T-cell (primary cell): ENCODE data around the gene RPL41. TPM values are rescaled to one million over a fixed set of nuclear protein-coding genes. Genes with fewer than 3 reads are reported as not detected.

Experiments
- ATAC-seq, 4 experiments: fragments of 200-7000 bp in 3 of 4; fragments of 150-1000 bp in 1 of 4; cut with Tn5 transposase; replicated peaks in 1 of 4; 1 replicate in 3 of 4; 2 replicates in 1 of 4; pipeline ENCODE4 v1.10.0; 2021; ENCODE audit warnings: moderate library complexity in 3 of 4, mild to moderate bottlenecking in 2 of 4, moderate number of reproducible peaks in 1 of 4
- CTCF ChIA-PET, 2 donors: fragments of 300-600 bp; sonication (Branson Sonifier 250); formaldehyde crosslinking; loops; one replicate each; lab custom pipeline; 2022; ENCODE audit warnings: antibody characterized with exemption in 2 of 2; lab: Charles Lee
- POLR2A ChIA-PET, 2 donors: fragments of 300-600 bp; sonication (Branson Sonifier 250); formaldehyde crosslinking; loops; one replicate each; lab custom pipeline; 2022; ENCODE audit warnings: antibody characterized with exemption in 2 of 2; lab: Charles Lee
- DNase-seq, 35 experiments: peaks; one replicate each; pipeline versions ENCODE4 v3.0.0 to v3.0.0-alpha.2; 2013 to 2023
- H3K27ac ChIP-seq: one replicate; pipeline ENCODE4 v1.5.1; 2013; ENCODE audit warnings: low read length
- H3K27me3 ChIP-seq, 2 experiments: replicated peaks in 1 of 2; 1 replicate in 1 of 2; 2 replicates in 1 of 2; pipeline versions ENCODE4 v1.6.1 to v1.7.0; 2013; ENCODE audit warnings: low read length in 1 of 2, mixed read lengths in 1 of 2; ENCODE audit not compliant: control insufficient read depth in 2 of 2, insufficient read depth in 2 of 2; ENCODE audit errors: extremely low read depth in 1 of 2
- H3K36me3 ChIP-seq, 2 donors: 1 replicate in 1 of 2; 2 replicates in 1 of 2; pipeline versions ENCODE4 v1.6.1 to v1.7.0; 2013; ENCODE audit warnings: low read length in 1 of 2; ENCODE audit not compliant: control insufficient read depth in 2 of 2, insufficient read depth in 1 of 2; ENCODE audit errors: extremely low read depth in 1 of 2
- H3K4me1 ChIP-seq, 2 experiments: 1 replicate in 1 of 2; 2 replicates in 1 of 2; pipeline versions ENCODE4 v1.6.1 to v1.7.0; 2013; ENCODE audit warnings: low read length in 2 of 2, mixed read lengths in 1 of 2; ENCODE audit not compliant: insufficient read depth in 2 of 2, control insufficient read depth in 1 of 2; ENCODE audit errors: extremely low read depth in 1 of 2
- H3K4me3 ChIP-seq, 2 donors: 1 replicate in 1 of 2; 2 replicates in 1 of 2; pipeline versions ENCODE4 v1.5.1 to v1.7.0; 2013; ENCODE audit warnings: mild to moderate bottlenecking in 2 of 2, low read length in 1 of 2, moderate library complexity in 1 of 2; ENCODE audit not compliant: control insufficient read depth in 1 of 2; ENCODE audit errors: extremely low read depth in 1 of 2
- H3K9me3 ChIP-seq: 2 replicates; pipeline ENCODE4 v1.7.0; 2013
- H3K27ac Mint-ChIP-seq, 2 donors: one replicate each; pipeline ENCODE4 v1.8.0; 2020 to 2021; ENCODE audit warnings: mild to moderate bottlenecking in 2 of 2, mixed read lengths in 2 of 2
- H3K27me3 Mint-ChIP-seq, 2 donors: one replicate each; pipeline ENCODE4 v1.8.0; 2021 to 2022; ENCODE audit warnings: mixed read lengths in 2 of 2
- H3K36me3 Mint-ChIP-seq: one replicate; pipeline ENCODE4 v1.8.0; 2021; ENCODE audit warnings: mixed read lengths
- H3K4me1 Mint-ChIP-seq, 3 donors: one replicate each; pipeline ENCODE4 v1.8.0; 2020 to 2022; ENCODE audit warnings: mixed read lengths in 3 of 3, mild to moderate bottlenecking in 1 of 3
- H3K4me3 Mint-ChIP-seq, 3 donors: one replicate each; pipeline ENCODE4 v1.8.0; 2020 to 2022; ENCODE audit warnings: mild to moderate bottlenecking in 3 of 3, mixed read lengths in 3 of 3, moderate library complexity in 3 of 3
- H3K9me3 Mint-ChIP-seq, 3 donors: one replicate each; pipeline ENCODE4 v1.8.0; 2020 to 2022; ENCODE audit warnings: mixed read lengths in 3 of 3
- WGBS: methylation state at CpG from one replicate; pipeline ENCODE4 v1.1.5; 2013; ENCODE audit warnings: missing lambda C conversion rate; ENCODE audit not compliant: insufficient coverage; 5-methylcytosine and 5-hydroxymethylcytosine counted together
- total RNA-seq, 35 experiments: library from RNA in 6 of 35; stranded (reverse) in 6 of 35; fragments of 120-200 nt in 1 of 35; gene quantifications; one replicate each; pipeline versions ENCODE4 v1.2.1 to v1.2.4 and lab custom pipeline; 2013 to 2026

RPL41 gene
- total RNA-seq, 5 donors from 2014 or later (not counting 1 experiment from before 2014, with no cell fraction given) = 4,612 to 5,648 (median 5,133) TPM

DNA sequence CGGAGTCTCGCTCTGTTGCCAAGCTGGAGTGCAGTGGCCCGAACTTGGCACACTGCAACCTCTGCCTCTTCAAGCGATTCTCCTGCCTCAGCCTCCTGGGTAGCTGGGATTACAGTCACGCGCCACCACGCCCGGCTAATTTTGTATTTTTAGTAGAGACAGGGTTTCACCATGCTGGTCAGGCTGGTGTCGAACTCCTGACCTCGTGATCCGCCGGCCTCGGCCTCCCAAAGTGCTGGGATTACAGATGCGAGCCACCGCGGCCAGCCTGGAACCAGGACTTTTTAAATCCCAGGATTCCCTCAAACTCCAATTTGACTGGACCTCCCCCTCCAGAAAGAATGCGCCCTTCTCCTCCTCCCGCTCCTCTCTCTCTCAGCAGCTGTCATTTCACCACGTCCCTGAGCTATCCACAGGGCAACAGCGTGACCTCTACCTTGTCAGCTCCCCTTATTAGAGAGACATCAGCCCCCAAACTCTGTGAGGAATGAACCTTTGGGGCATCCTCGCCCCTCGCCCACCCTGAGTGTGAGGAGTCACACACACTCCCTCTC, 13.6 kb downstream of the RPL41 start:
- ATAC-seq (no peak), DNase-seq (no peak)
- Histone ChIP-seq H3K9me3 (no peaks in the 10 kb centered on the region), H3K27ac (peak overlapping the region; percentile 67), H3K27me3 (no peaks in the 10 kb centered on the region), H3K4me3 (peak overlapping the region; percentile 86 to 95), H3K4me1 (peaks cover 36 to 70% of the 10 kb centered on the region in 2 experiments), H3K36me3 (peaks cover 15 to 49% of the 10 kb centered on the region in 2 donors)
- POLR2A ChIA-PET = interaction anchor here in 1 of 2 donors (0.8 kb wide), 1 partner anchor 312 kb away, joined by 3 read pairs; the partner anchor contains the start of gene ORMDL2
- Mint-ChIP-seq H3K4me3 (peak overlapping the region; percentile 97 to 99 (median 98)), H3K27me3 (no peaks in the 10 kb centered on the region), H3K27ac (peak overlapping the region; percentile 97), H3K4me1 (peaks cover 60 to 72% (median 70%) of the 10 kb centered on the region in 3 donors), H3K9me3 (no peaks in the 10 kb centered on the region), H3K36me3 (peaks cover 44% of the 10 kb centered on the region)
- 71% methylated on average over 7 of the region's 22 CpGs for WGBS
- CTCF ChIA-PET = interaction anchor here in 1 of 2 donors (2.7 to 5.8 kb wide), 2 partner anchors 12 to 21 kb away, joined by 8 to 65 read pairs; partner anchors contain the start of genes MYL6B, RPL41 and ZC3H10

DNA sequence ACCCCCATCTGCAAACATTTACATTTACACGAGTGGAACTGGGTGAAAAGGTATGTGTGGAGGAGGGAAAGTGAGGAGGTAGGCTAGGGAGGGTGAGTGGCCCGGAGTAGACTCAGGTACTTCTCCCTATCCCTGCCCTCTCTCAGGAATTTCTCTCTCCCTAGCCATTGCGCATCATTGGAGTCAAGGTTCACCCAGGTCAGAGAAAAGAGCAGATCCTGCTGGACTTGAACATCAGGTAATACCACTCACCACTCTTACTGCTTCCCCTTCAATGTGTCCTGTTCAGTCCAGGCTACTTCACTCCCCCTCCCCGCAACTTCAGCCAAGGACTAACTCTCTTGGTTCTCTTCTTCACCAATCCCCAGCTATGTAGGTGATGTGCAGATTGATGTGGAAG, 14.4 kb downstream of the RPL41 start:
- H3K4me3 Mint-ChIP-seq = peak overlapping the region; percentile 97 to 99 (median 98)
- Histone ChIP-seq H3K27ac (peak overlapping the region; percentile 67), H3K36me3 (peaks cover 15 to 55% of the 10 kb centered on the region in 2 donors), H3K4me1 (peaks cover 33 to 62% of the 10 kb centered on the region in 2 experiments), H3K4me3 (peak overlapping the region in 1 of 2 donors; percentile 95), H3K9me3 (no peaks in the 10 kb centered on the region), H3K27me3 (no peaks in the 10 kb centered on the region)
- DNase-seq (no peak), ATAC-seq (no peak)
- WGBS = 93% methylated on average over 1 of the region's 4 CpGs
- no peaks in the 10 kb centered on the region for H3K27me3 Mint-ChIP-seq
- H3K9me3 Mint-ChIP-seq = no peaks in the 10 kb centered on the region
- POLR2A ChIA-PET = interaction anchor here in 1 of 2 donors (0.7 kb wide), 1 partner anchor 91 kb away, joined by 3 read pairs; no protein-coding TSS in a partner anchor
- peak overlapping the region; percentile 97 for H3K27ac Mint-ChIP-seq
- CTCF ChIA-PET = interaction anchor here (1.1 to 2.7 kb wide), 2 partner anchors 21 to 127 kb away, joined by 3 to 8 read pairs; partner anchors contain the start of genes ANKRD52 (in 1 of the 2) and MYL6B (in 1 of the 2)
- peaks cover 57 to 73% (median 69%) of the 10 kb centered on the region in 3 donors for H3K4me1 Mint-ChIP-seq
- peaks cover 45% of the 10 kb centered on the region for H3K36me3 Mint-ChIP-seq

GRCh38 chr12:56134897-56135296, 18.5 kb downstream of the RPL41 start:
- H3K9me3 ChIP-seq = no peaks in the 10 kb centered on the region
- Mint-ChIP-seq H3K4me1 (peaks cover 65 to 78% (median 78%) of the 10 kb centered on the region in 3 donors), H3K36me3 (peaks cover 74% of the 10 kb centered on the region), H3K27me3 (no peaks in the 10 kb centered on the region), H3K4me3 (no peak overlapping the region), H3K9me3 (no peaks in the 10 kb centered on the region), H3K27ac (no peak overlapping the region)
- H3K36me3 ChIP-seq = peaks cover 17 to 94% of the 10 kb centered on the region in 2 donors
- ATAC-seq (no peak), DNase-seq (no peak)
- ChIA-PET POLR2A (interaction anchor here in 1 of 2 donors (0.6 to 0.7 kb wide), 2 partner anchors 32 to 406 kb away, joined by 3 to 7 read pairs; no protein-coding TSS in a partner anchor), CTCF (no interaction called here)
- no peaks in the 10 kb centered on the region for H3K27me3 ChIP-seq
- WGBS = 90% methylated on average over 2 of the region's 6 CpGs
- no peak overlapping the region for H3K27ac ChIP-seq
- H3K4me3 ChIP-seq = no peak overlapping the region
- peaks cover 43 to 75% of the 10 kb centered on the region in 2 experiments for H3K4me1 ChIP-seq

DNA sequence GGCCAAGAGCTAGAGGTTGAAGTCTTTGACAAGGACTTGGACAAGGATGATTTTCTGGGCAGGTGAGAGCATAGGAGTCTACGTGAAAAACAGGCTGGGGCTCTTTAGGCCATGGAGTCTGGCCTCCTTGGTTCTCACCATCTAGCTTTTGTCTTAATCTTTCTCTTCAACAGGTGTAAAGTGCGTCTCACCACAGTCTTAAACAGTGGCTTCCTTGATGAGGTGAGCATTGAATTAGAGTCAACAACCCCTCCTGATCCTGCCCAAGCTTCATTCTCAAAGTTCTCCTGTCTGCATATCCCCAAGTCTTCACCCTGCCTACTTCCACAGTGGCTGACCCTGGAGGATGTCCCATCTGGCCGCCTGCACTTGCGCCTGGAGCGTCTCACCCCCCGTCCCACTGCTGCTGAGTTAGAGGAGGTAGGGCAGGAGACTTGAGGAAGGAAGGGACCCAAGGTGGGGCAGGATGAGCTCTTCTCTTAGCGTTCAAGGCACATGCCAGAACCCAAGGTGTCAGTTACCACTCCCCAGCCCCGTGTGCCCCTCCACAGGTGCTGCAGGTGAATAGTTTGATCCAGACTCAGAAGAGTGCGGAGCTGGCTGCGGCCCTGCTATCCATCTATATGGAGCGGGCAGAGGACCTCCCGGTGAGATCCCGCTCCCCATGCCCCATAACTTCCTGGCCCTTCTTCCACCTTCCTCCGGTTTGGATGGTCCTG, 21.6 kb downstream of the RPL41 start:
- DNase-seq (peak in 1 of 35 experiments; percentile 23), ATAC-seq (peak; percentile 44 to 55 (median 48))
- CTCF ChIA-PET = interaction anchor here (0.8 to 4.2 kb wide), 4 partner anchors 11 to 84 kb away, joined by 3 to 16 read pairs (median 4); partner anchors contain the start of genes ESYT1 (in 1 of the 2) and RNF41 (in 1 of the 2)
- H3K36me3 Mint-ChIP-seq = peaks cover 69% of the 10 kb centered on the region
- no peaks in the 10 kb centered on the region for H3K9me3 Mint-ChIP-seq
- H3K4me3 Mint-ChIP-seq = peak overlapping the region in 1 of 3 donors; percentile 64
- POLR2A ChIA-PET = interaction anchor here (0.5 to 0.7 kb wide), 3 partner anchors 20 to 1617 kb away, joined by 4 to 5 read pairs (median 5); partner anchors contain the start of gene ZC3H10 (in 1 of the 2)
- no peaks in the 10 kb centered on the region for H3K27me3 Mint-ChIP-seq
- 0% methylated on average over 1 of the region's 14 CpGs for WGBS
- peak overlapping the region in 1 of 2 donors; percentile 10 for H3K4me3 ChIP-seq
- no peaks in the 10 kb centered on the region for H3K27me3 ChIP-seq
- peaks cover 60 to 76% (median 73%) of the 10 kb centered on the region in 3 donors for H3K4me1 Mint-ChIP-seq
- H3K27ac Mint-ChIP-seq = peak overlapping the region; percentile 90 to 92
- peak overlapping the region; percentile 5 for H3K27ac ChIP-seq
- H3K4me1 ChIP-seq = peaks cover 33 to 66% of the 10 kb centered on the region in 2 experiments
- H3K36me3 ChIP-seq = peaks cover 9 to 93% of the 10 kb centered on the region in 2 donors
- H3K9me3 ChIP-seq = no peaks in the 10 kb centered on the region

DNA sequence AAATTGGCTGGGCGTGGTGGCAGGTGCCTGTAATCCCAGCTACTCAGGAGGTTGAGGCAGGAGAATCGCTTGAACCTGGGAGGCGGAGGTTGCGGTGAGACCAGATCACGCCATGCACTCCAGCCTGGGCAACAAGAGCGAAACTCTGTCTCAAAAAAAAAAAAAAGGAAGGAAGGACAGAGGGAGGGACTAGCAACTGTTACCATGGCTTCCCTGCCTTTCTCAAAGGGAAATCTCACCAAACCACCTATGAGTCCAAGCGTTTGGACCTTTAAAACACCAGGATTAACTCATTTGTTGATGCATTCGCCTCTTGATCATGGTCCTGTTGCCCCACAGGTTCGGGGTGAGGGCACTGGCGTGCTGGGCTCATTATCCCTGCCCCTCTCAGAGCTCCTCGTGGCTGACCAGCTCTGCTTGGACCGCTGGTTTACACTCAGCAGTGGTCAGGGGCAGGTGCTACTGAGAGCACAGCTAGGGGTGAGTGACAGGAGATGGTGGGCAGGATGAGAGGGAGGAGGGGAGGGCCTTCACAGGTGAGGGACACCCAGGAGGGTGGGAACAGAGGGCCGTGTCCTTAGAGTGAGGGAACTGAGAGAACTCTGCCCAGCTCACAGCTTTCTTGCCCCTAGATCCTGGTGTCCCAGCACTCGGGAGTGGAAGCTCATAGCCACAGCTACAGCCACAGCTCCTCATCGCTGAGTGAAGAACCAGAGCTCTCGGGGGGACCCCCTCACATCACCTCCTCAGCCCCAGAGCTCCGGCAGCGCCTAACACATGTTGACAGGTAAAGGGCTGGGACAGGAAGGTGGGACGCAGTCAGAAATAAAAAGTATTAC, 25.7 kb downstream of the RPL41 start:
- peaks cover 15 to 80% of the 10 kb centered on the region in 2 donors for H3K36me3 ChIP-seq
- H3K9me3 Mint-ChIP-seq = no peaks in the 10 kb centered on the region
- ATAC-seq (no peak), DNase-seq (no peak)
- ChIA-PET POLR2A (interaction anchor here in 1 of 2 donors (0.6 kb wide), 2 partner anchors 319 to 336 kb away, joined by 3 read pairs; no protein-coding TSS in a partner anchor), CTCF (interaction anchor here in 1 of 2 donors (0.6 to 1.2 kb wide), 2 partner anchors 9 to 114 kb away, joined by 3 read pairs; no protein-coding TSS in a partner anchor)
- H3K27ac ChIP-seq = peak overlapping the region; percentile 15
- 96% methylated on average over 8 of the region's 19 CpGs for WGBS
- no peak overlapping the region for H3K4me3 Mint-ChIP-seq
- peaks cover 27 to 51% of the 10 kb centered on the region in 2 experiments for H3K4me1 ChIP-seq
- no peaks in the 10 kb centered on the region for H3K27me3 ChIP-seq
- H3K27me3 Mint-ChIP-seq = no peaks in the 10 kb centered on the region
- no peaks in the 10 kb centered on the region for H3K9me3 ChIP-seq
- H3K36me3 Mint-ChIP-seq = peaks cover 63% of the 10 kb centered on the region
- peak overlapping the region; percentile 83 to 85 for H3K27ac Mint-ChIP-seq
- H3K4me3 ChIP-seq = no peak overlapping the region
- H3K4me1 Mint-ChIP-seq = peaks cover 57 to 65% (median 62%) of the 10 kb centered on the region in 3 donors
